IPS-18c (cell line): ENCODE measurements around the gene SLIT3.

Experiments used
- H3K4me3 ChIP-seq: 2 replicates; pipeline ENCODE4 v1.7.0; 2013; ENCODE audit warnings: low read depth, mild to moderate bottlenecking, low read length, moderate library complexity; ENCODE audit not compliant: insufficient read depth
- H3K9me3 ChIP-seq: one replicate; pipeline ENCODE4 v1.6.1; 2013; ENCODE audit warnings: mild to moderate bottlenecking, low read length, moderate library complexity; ENCODE audit not compliant: control insufficient read depth, insufficient read depth

SLIT3 gene

DNA sequence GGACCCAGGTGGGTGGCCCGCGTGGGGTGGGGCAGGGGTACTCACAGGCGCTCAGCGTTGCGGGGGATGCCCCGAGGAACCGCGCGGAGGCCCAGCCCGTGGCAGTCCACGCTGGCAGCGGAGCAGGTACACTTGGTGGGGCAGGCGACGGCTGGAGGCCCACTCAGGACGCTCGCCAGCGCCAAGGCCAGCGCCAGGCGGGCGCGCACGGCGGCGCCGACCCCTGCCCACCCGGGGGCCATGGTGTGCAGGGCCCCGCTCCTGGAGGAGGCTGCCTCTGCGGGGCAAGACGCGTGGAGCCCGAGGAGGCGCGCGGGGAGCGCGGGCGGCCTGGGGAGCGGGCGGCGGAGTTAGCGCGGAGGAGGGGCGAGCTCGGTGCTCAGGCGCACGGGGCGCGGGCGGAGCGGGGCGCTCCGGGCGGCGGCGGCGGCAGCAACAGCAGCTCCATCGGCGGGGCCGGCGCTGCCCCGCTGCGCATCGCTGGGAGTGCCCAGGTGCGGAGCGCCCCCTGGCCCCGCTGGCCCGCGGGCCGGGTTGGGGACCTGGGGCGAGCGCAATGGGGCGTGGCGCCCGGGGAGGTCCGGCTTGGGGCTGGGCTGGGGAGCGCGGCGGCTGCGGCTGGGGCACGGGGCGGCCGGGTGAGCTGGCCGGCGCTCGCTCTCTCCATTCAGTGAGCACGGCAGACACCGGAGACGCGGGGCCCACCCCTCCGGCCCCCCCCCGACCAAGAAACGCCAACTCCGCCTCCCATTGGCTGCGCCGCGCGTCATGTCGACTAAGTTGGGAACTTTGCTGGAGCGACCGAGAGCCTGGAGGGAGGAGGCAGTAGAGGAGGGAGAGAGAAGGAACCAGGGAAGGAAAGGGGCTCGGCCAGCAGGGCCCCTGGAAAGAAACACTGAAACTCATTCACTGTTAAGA, at the start of gene SLIT3:
SLIT3 (minus strand) TSS at position 672 of the 918 bp plus-strand sequence; CDS start at position 242, 430 bp downstream.
- Histone ChIP-seq H3K4me3 (peak within 1 kb of the TSS; percentile 61), H3K9me3 (no peaks in the 10 kb centered on the region)

DNA sequence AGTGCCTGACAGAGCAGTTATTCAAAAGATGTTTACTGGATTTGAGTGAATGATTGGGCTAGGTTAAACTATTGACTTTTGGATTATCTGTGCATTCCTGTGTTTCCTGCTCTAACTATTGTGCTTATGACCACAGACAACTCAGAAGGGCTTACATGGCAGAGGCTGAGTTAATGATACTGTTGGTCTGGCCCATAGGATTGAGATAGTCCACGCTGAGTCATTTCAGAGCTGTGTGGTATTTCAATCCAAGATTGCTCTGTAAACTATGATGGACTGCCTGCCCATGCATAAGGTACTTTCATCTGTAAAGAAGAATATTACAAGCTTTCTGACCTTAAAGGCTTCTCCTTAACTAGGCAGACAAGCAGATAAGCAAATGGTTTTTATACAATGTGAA, 49.1 kb upstream of the SLIT3 start:
- no peak overlapping the region for H3K4me3 ChIP-seq
- no peaks in the 10 kb centered on the region for H3K9me3 ChIP-seq

DNA sequence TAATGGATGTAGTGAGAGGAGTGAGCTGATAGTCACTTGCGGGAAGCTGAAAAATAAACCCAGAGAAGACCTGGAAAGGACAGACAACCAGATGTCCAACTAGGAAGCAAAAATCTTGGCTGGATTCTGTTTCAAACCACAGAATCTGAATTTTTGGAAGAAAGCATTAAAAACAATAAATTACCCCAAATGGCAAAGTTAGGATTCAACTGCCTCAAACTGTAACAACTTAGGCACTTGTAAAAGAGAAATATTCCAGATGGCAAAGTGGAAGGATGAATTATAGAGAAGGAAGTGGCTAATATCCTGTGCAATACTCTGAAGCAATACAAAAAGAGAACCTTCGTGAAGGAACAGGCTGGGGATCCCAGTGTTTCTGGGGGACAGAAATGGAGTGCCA, 46.8 kb upstream of the SLIT3 start:
- H3K9me3 ChIP-seq, result no peaks in the 10 kb centered on the region
- H3K4me3 ChIP-seq, result no peak overlapping the region

DNA sequence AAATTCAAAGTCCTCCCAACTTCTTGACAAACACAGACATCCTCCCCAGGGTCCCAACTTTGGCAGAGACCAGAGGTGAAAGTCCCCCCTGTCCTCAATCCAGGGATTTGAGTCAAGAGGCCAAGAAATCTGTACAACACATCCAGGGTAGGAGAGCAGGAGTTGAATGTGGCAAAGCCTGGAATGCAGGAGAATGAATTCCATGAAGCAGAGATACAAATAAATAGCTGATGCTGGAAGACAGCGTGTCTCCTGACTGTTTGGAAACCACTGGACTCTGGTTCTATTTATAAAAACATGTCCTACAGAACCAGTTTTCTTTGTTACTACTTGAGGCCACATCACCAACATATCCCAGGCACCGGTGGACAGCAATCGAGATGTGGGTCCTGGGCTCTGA, 43.7 kb upstream of the SLIT3 start:
- Histone ChIP-seq H3K9me3 (no peaks in the 10 kb centered on the region), H3K4me3 (no peak overlapping the region)

DNA sequence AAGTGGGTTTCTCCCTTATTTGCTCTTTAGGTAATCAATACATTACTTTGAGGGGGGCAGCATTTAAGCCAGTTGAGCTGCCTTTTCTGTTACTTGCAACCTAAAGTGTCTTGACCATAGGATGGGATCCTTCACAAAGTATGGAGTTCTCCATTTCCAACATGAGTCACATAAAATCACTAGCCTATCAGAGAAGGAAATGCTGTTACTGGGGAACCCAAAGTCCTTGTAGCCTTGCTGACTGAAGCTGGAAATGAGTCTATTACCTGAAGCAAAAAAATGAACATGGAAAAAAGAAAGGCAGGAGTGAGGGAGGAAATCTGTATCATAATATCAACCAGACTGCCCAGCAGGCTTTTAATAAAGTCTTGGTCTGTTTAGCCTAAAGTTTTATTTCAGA, 42.8 kb upstream of the SLIT3 start:
- no peaks in the 10 kb centered on the region for H3K9me3 ChIP-seq
- no peak overlapping the region for H3K4me3 ChIP-seq

DNA sequence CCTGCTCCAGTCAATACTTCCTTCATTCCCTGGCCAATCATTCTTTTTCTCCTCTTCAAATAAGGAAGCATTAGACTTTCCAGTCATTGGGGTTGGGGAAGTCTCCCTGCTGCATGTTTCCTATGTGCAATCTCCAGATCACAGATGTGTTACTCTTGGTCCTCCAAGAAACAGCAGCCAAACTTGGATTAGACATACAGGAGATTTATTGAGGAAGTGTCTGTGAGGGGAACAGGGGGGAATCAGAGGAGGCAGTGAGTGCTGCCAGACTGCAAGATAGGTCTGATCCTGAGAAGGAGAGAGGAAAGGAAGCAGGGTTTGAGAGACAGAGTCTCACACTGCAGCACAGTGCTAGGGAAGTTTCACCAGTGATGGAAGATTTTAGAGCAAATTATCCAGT, 40.6 kb upstream of the SLIT3 start:
- H3K4me3 ChIP-seq, result no peak overlapping the region
- no peaks in the 10 kb centered on the region for H3K9me3 ChIP-seq

DNA sequence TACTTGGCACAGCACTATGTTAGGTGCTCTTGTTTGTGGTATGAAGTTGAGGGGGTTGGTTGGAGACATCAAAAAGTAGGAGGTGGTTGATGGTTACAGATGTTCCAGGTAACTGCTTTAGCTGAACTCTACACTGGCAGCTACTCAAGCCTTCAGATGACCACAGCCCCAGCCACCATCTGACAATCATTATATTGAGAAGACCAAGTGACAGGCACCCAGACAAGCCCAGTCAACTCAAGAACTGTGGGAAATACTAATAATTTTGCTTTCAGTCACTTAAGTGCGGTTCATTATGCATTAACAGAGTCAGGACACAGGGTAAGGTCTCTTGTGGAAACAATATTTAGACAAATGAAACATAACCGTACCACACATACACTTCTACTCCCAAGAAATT, 38.9 kb upstream of the SLIT3 start:
- Histone ChIP-seq H3K9me3 (no peaks in the 10 kb centered on the region), H3K4me3 (no peak overlapping the region)

DNA sequence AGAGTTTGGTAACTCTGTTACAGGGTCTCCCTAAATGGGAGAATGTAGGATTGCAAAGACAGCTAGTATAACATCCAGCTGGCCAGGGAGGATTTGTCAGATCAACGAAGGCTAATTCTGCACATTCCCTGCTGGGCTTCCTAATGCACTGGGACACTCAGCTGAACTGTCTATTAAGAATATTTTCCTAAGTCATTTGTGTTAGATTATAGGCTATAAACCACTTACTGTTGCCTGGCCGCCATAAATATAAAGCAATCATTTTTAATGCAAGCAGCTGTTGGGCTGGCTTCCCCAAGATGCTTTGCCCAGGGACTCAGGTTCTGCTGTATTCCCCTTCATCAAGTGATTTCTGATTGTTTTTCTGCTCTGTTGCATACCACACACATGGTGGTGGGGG, 35.3 kb upstream of the SLIT3 start:
- no peak overlapping the region for H3K4me3 ChIP-seq
- no peaks in the 10 kb centered on the region for H3K9me3 ChIP-seq

DNA sequence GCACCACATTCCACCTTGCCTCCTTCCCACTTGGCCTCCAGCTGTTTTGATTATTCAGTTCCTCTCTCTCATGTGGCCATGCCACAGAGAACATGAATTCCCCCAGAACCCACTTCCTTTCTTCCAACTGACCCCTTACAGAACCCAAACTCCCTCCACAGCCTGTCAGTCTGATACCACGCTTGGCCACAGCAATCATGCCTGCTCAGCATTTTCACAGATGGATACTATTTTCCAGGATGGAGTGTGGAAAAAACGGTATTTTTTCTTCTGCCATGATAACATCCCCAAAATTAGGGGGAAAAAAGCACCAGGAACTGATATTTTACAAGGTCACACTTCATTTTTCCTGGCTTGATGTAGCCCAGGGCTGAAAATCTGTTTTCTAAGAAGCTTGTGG, 34.9 kb upstream of the SLIT3 start:
- Histone ChIP-seq H3K9me3 (no peaks in the 10 kb centered on the region), H3K4me3 (no peak overlapping the region)

DNA sequence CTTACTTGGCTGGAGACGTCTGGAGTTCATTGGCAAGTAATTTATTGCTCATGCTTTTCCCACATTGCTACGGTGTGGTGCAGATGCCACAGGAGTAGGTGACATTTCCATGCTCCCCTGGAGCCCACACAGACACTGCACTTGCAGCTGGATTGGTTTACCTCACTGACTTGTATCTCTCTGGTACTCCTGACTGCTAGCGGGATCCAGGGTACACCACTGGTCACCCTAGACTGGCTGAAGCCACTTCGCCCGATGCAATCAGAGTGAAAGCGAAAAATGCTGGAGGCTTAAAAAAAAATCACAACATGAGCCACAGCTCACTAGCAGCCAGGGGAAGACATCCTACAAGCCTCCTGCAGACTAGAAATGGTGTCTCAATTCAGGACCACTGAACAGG, 32.6 kb upstream of the SLIT3 start:
- Histone ChIP-seq H3K4me3 (no peak overlapping the region), H3K9me3 (no peaks in the 10 kb centered on the region)

DNA sequence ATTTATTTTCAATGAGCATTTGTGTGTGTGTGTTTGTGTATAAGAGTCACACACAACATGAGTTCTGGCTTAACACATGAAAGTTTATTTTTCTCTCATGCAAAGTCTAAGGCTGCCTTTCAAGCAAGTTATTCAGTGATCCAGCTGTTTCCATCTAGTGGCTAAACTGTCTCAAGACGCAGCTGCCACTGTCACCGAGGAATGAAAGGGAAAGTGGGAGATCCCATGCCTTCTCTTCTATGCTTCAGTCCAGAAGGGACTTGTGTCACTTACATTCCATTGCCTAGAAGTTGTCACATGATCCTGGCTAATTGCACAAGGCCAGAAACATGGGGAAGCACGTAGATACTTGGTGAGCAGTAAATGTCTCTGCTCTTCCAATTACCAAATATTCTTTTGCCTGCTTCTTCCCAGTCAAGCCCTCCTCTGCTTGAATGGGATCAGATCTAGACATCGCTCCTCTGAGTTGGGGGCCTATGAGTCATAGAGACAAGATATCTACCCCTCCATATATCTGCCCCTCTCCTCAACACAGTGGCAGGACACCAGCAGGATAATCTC, 30.4 kb upstream of the SLIT3 start:
- Histone ChIP-seq H3K9me3 (no peaks in the 10 kb centered on the region), H3K4me3 (no peak overlapping the region)

DNA sequence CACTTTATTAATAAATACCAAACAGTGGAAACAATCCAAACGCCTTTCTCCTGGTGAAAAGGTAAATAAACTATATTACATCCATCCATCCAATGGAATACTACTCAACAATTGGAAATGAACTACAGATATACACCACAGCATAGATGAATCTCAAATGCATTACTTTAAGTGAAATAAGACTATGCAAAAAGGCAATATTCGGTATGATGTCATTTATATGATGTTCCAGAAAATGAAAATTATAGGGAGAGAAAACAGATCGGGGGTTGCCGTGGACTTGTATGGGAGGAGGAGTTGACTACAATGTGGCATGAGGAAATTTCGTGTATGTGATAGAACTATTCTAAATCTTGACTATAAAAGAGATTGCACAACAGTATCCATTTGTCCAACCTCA, 27.5 kb upstream of the SLIT3 start:
- no peak overlapping the region for H3K4me3 ChIP-seq
- H3K9me3 ChIP-seq, result no peaks in the 10 kb centered on the region

DNA sequence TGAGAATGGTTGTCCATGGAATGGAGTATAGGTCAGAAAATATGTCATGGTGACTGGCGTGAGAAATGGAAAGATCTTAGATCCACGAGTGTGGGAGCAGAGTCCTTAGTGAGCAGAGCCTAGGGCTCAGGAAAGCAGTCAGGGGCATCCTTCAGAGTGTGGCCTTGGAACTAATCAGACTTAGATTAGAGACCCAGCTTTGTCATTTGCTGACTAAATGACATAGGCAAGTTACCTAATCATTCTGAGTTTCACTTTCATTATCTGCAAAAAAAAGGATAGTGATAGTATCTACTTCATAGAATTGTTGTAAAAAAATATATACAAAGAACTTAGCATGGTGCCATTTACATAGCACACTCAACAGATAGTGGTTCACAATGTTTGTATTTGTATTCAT, 24.3 kb upstream of the SLIT3 start:
- Histone ChIP-seq H3K4me3 (no peak overlapping the region), H3K9me3 (no peaks in the 10 kb centered on the region)

DNA sequence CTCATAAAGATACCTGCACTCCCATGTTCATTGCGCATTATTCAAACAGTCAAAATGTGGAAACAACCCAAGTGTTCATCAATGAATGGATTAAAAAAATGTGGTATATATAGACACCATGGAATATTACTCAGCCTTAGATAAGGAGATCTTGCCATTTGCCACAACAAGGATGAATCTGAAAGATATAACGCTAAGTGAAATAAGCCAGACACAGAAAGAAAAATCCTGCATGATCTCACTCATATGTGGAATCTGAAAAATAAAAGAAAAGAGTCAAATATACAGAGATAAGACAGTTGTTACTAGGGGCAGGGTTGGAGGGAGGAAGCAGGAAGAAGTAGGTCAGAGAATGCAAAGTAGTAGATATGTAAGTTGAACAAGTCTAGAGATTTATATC, 17.6 kb upstream of the SLIT3 start:
- Histone ChIP-seq H3K9me3 (no peaks in the 10 kb centered on the region), H3K4me3 (no peak overlapping the region)

DNA sequence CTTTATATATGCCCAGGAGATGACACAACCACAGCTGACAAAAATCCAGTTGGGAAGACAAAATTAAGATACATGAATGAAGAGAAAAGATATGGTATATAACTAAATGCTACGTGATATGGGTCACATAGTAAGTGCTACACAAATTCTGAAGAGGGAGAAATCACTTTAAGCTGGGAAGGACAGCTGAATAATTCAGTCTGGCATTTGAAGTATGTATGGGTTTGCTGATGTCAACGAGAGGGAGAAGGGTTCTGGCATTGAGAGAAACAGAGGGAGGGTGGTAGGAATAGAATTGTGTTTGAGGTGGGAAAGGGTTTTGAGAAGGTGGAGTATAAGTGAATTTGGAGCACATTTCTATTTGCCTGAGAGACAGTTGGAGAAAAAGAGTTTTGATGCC, 6.7 kb upstream of the SLIT3 start:
- Histone ChIP-seq H3K4me3 (no peak overlapping the region), H3K9me3 (no peaks in the 10 kb centered on the region)

DNA sequence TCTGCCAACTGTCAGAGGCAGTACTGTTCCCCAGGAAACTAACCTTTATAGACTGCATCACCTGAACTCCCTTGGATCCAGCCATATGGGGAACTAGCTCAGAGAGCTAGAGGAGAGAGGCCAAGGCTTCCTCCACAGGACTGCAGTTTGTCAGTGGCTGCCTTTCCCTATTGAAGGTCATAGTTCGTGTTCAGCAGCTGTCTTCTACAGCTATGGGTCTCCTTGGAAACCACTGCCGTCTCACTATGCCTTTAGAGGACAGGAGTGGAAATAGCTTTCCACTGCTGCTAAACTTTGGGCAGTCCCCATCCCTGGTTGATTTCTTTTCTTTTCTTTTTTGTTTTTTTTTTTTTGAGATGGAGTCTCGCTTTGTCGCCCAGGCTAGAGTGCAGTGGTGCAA, 4.4 kb upstream of the SLIT3 start:
- no peaks in the 10 kb centered on the region for H3K9me3 ChIP-seq
- H3K4me3 ChIP-seq, result no peak overlapping the region

DNA sequence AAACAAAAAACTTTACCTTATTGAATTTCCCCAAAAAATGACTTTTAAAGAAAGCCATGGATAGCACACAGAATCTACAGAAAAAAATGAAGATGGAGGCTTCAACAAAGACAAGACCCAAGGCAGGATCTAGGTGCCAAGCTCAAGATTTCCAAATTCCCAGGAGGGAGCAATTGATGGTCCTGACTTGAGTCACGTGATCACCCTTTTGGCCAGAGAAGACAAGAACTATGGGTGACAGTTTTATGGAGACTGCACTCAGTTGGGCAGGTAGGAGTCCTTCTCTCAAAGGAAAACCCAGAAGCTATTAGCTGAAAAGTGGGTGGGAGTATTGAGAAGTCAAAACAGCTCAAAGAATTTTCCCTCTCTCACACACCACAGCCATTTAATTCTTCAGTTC, 3.2 kb upstream of the SLIT3 start:
- no peak overlapping the region for H3K4me3 ChIP-seq
- no peaks in the 10 kb centered on the region for H3K9me3 ChIP-seq

DNA sequence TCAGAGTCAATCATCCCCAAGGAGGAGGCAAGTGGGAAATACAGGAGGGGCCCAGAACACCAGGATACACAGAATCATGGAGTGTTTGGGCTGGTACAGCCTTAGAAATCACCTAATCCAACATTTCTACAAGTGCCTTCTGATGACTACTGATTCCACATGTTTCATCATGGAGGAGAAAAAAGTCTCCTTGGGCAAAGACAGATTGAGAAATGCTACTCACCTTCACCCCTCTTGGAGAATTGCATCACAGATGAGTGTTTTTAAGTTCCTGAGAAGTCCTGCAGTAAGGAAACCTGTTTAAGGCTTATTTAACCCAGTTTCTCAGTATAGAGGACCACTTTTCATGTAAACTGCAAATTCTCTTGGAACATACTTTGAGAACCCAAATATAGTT, 2.2 kb upstream of the SLIT3 start:
- Histone ChIP-seq H3K9me3 (no peaks in the 10 kb centered on the region), H3K4me3 (no peak overlapping the region)
